ENCODE measurements around the gene PLOD1.
"Not testable (repeated sequence)": the region's sequence is repeated elsewhere in the genome, so short reads cannot be mapped to it uniquely, and the experiment has no call there.

The PLOD1 gene

DNA sequence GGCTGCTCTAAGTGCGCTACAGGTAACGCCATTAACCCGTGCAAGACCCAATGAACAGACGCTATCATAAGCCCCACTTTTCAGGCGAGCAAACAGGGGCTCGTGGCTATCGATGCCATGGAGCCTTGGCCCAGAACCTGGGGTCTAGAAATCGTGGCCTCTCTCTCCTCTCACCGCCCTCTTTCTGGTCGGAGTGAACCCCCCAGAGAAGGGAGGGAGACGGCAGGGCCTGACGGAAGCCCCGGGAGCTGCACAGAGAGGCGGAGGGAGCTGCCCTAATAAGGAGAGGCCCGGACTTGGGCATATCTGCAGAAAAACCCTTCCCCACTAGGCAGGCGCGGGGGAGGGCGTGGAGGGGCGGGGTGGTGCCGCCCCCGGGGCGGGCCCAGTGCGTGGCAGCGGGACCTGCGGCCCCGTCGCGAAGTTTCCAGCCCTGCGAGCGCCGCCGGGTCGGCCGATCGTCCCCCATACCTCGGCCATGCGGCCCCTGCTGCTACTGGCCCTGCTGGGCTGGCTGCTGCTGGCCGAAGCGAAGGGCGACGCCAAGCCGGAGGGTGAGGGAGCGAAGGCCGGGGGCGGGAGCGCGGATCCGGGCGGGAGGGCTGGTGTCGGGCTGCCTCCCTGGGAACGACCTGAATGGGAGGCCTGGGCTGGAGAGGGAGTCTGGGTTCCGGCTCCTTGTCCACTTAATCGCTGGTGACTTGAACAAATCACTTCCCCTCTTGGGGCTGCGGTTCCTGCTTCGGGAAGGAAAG, at the start of gene PLOD1:
TSS of gene PLOD1 (plus strand) at position 416 of the 755 bp plus-strand sequence. CDS start at position 479, 63 bp downstream.
- peak; percentile 32 for DNase-seq

DNA sequence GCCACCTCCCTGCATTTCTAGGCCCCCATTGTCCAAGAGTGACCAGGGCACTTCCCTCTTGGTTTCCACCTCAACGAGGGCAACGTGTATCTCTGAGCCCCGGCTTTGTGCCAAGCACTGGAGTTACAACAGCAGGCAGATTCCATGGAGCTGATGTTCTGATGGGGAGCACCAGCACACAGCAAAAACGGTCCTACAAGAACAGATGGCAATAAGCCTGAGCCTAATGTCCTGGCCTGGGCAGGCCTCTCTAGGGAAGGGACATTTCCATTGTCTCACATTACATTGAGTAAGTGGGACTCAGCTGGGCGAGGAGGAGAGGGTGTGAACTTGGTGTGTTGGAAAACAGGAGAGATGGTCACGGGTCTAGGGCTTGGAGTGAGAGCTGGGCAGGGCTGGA, 48.6 kb upstream of the PLOD1 start:
- DNase-seq = peak; percentile 53

DNA sequence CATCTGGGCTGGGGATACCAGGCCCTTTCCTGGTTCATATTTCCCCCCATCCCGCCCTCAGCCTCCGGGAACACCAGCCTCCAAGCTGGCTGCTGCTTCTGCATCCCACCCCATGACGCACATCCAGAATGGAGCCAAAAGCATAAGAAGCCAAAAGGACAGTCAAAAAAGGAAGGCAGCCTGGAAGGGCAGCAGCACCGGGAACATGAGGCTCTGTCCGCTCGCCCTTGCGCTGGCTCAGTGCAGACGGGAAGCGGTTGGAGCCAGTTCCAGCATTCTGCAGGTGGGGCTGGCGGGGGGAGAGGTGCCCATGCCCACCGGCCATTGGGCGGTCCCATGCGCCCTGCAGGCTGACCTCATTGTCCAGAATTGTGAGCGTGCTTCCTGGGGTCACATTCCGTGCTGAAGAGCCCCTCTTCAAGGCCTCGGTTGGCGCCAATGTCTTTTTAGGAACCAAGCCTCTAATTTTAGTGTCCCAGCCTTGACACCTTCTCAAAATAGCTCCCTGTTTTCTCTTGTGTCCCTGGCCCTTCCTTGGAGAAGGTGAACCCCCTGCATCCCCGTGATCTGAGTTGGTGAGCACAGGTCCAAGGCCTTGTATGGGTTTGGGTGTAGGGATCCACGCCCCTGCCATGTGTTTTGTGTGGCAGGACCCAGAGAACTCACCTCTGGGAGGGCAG, 47.4 kb upstream of the PLOD1 start:
- no peak for DNase-seq

DNA sequence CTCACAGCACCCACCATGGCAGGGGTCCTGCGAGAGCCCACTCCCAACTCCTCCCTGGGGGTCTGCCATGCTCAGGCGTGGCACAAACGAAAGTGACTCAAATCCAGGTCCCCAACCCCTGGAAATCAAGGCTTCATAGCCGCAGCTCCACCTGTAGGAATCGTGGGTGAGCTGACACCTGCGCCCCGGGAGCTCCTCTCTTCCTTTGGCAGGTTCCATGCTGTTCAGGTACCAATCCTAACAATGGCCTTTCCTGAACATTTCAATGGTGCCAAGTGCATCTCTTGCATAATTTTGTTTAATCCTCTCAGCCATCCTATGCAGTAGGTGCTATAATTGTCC, 46.9 kb upstream of the PLOD1 start:
- no peak for DNase-seq

DNA sequence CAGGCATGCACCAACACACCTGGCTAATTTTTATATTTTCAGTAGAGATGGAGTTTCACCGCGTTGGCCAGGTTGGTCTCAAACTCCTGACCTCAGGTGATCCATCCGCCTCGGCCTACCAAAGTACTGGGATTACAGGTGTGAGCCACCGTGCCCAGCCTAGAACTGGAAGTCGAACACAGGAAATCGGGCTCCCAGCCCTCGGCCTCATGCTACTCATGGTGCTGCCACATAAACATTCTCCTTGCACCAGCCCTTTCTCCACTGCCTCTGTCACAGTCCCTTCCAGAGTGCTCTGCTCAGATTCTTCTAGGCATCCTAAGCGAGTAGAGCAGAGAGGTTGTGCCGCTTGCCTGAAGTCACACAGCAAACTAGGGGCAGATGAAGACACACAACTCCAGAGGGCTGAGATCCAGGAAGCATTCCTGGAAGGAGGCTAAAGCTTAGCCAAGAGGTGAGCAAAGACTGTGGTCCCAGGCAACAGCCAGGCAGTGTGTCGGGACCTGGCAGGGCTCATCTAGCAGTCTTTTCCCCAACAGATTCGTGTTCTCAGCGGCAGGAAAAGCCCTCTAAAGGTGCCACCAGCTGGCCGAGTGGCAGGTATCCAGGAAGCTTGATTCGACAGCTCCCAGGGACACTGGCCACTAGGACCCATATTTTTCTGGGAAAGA, 46.2 kb upstream of the PLOD1 start:
- no peak for DNase-seq

DNA sequence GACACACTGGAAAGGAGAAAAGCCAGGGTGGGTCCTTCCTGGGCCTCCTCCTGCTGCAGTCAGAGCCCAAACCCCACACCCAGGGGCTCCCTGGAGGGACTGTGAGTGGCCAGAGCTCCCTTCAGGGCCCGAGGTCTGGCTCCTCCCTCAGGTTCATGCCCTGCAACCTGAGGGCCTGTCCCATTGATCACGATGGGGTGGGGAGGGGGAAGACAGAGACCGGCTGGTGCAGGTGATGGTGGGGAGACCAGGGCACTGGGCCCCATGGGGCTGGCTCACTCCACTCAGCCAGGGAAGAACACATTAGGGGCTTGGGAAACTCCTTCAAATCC, 45.7 kb upstream of the PLOD1 start:
- no peak for DNase-seq

DNA sequence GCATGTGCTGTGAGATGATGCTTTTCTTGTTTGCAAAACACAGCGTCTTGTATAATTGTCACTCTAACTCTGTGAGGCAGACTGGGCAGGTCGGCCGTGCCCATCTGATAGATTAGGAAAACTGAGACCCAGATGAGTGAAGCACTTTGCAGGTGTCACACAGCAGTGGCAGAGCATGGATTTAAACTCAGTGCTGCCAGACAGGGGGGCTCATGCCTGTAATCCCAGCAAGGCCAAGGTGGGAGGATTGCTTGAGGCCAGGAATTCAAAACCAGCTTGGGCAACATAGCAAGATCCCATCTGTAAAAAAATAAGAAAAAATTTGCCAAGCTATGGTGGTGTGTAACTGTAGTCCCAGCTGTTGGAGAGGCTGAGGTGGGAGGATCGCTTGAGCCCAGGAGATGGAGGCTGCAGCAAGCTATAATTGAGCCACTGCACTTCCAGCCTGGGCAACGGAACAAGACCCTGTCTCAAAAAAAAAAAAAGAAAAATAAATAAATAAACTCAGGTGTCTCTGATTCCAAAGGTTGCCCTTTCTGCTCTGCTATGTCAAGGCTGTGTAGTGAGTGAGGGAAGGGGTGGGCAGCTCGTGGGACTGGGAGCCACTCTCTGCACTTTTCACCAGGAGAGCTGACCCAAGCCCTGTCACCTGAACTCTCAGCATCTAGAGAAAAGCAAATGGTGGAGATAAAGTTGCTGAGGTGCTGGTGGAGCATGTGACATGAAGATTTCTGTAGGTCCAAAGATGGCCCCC, 42.9 kb upstream of the PLOD1 start:
- DNase-seq = no peak

DNA sequence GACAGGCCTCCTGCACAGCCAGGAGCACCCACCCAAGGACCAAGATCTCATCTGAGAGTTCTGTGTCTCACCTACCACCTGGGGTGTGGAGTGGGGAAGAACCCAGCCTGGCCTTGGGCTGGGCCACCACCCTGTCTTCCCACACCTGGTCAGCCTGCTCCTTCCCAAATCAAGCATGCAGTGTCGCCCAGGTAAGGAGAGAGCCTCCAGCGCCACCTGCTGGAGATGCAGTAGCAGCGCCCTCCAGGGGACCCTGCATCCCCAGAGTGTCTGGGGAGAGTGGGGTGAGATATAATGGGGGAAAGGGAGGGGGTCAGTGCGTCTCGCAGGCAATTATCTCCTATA, 40.6 kb upstream of the PLOD1 start:
- DNase-seq = no peak

DNA sequence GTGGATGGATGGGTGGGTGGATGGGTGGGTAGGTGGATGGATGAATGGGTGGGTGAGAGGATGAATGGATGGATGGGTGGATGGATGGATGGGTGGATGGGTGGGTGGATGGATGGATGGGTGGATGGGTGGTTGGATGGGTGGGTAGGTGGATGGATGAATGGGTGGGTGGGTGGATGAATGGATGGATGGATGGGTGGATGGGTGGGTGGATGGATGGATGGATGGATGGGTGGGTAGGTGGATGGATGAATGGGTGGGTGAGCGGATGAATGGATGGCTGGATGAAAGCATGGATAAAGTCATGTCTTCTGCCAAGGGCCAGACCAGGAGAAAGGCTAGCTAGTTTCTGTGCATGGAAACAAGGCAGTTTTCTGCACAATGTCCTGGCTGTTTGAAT, 40.0 kb upstream of the PLOD1 start:
- DNase-seq = not testable (repeated sequence)

DNA sequence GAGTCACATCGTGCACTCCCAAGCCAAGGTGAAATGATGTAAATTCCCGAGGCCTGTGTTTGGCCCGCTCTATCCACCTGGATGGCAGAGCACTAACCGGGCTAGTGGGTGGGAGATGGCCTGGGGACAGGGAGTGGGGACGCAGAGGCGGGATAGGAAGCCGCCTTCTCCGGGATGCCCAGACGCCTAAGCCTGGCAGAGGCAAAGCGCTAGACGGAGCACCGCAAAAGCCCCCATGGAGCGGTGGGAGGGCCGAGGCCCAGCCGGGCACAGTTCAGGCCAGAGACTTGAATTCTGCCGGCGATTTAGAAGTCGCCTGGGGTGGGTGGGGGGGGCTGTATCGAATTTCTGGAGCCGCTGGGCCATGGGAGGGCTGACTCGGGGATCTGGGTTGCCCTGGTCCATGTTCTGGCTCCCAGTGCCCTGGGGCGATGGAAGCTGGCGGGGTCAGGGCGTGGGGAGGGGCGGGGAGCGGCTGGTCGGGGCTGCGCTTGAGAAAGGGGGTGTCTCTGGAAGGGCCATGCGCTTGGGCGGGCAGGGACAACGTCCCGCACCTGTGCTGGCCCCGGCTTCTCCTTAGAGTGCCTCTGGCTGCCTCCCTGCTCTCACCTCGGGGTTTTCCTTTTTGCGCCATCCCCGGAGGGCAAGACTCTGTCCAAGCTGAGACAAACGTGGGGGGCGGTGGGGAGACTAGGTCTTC, 36.3 kb upstream of the PLOD1 start:
- no peak for DNase-seq

DNA sequence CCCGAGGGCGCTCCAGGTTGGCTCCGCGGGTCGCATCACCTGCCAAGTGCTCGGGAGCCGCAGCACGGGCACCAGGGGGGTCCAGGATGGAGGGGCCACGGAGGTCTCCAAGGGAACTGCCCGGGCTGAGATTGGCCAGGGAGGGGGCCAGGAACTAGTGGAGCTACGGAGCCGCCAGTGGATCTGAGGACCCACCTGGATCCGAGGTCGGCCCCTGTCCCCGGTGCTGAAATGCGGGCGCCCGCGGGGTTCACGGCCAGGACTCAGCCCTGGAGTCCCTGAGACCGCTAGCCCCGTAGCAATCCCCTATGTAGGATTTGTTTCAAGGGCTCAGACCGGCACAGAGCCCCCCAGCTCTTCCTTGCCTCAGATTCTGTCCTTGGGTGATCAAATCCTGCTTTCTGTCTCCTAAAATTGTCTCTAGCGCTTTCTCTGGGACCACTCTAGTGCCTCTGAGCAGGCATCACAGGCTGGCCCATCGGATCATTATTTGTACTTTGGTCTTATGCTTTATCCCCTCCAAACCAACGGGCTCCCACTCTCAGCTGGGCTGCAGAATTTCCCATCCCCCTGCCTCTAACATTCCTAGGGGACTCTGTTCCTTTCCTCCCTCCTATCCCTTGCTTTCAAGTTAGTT, 35.6 kb upstream of the PLOD1 start:
- no peak for DNase-seq

DNA sequence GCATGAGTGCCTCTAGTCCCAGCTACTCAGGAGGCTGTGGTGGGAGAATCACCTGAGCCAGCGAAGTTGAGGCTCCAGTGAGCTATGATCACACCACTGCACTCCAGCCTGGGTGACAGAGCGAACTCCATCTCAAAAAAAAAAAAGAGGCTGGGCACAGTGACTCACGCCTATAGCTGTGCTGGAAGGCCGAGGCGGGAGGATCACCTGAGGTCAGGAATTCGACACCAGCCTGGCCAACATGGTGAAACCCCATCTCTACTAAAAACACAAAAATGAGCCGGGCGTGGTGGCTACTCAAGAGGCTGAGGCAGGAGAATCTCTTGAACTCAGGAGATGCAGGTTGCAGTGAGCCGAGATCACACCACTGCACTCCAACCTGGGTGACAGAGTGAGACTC, 33.1 kb upstream of the PLOD1 start:
- DNase-seq = not testable (repeated sequence)

DNA sequence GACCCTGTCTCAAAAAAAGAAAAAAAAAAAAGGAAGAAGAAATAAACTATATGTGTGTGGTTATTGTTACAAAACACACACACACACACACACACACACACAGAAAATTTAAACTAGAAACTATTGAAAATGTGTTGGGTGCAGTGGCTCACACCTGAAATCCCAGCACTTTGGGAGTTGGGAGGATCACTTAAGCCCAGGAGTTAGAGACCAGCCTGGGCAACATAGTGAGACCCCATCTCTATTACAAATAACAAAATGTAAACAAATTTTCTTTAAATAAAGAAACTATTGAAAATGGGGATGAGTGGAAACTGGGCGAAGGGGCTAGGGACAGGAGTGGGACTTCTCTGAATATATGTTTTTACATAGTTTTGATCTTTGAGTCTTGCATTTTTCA, 31.3 kb upstream of the PLOD1 start:
- DNase-seq = no peak

DNA sequence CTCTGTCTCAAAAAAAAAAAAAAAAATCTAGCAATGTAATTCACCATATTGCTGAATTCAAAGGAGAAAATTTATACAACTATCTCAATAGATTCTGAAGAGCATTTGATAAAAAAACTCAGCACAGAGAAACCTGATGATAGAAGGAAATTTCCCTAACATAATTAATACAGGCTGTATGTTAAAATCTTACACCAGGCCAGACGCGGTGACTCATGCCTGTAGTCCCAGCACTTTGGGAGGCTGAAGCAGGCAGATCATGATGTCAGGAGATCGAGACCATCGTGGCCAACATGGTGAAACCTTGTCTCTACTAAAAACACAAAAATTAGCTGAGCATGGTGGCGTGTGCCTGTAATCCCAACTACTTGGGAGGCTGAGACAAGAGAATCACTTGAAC, 30.4 kb upstream of the PLOD1 start:
- not testable (repeated sequence) for DNase-seq

DNA sequence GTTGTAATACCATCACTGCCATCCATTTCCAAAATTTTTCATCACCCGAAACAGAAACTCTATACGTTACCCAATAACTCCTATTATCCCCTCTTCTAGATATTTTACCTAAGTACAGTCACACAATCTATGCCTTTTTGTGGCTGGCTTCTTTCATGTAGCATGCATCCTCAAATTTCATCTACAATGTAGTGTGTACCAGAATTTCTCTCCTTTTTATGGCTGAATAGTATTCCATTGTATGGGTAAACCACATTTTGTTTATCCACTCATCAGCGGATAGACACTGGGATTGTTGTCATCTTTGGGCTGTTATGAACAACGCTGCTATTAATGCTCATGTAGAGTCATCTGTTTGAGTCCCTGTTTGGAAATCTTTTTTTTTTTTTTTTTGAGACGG, 29.5 kb upstream of the PLOD1 start:
- DNase-seq = no peak

DNA sequence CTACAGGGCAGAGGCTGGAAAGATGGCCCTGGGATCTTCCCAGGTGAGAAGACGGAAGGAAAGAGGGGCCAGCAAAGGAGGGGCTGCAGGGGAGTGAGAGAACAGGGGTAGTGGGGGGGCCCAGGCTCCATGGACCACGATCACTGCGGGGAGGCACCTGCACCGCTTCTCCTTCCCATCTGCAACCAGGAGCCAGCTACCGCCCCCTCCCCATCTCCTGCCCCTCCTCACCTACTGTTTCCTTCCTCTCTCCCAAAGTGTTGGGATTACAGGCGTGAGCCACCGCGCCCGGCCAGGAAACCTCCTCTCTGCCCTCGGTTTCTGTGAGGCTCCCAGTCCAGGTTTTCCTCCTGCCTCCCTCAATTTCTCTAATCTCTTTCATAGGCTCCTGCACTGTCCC, 27.6 kb upstream of the PLOD1 start:
- DNase-seq = no peak

DNA sequence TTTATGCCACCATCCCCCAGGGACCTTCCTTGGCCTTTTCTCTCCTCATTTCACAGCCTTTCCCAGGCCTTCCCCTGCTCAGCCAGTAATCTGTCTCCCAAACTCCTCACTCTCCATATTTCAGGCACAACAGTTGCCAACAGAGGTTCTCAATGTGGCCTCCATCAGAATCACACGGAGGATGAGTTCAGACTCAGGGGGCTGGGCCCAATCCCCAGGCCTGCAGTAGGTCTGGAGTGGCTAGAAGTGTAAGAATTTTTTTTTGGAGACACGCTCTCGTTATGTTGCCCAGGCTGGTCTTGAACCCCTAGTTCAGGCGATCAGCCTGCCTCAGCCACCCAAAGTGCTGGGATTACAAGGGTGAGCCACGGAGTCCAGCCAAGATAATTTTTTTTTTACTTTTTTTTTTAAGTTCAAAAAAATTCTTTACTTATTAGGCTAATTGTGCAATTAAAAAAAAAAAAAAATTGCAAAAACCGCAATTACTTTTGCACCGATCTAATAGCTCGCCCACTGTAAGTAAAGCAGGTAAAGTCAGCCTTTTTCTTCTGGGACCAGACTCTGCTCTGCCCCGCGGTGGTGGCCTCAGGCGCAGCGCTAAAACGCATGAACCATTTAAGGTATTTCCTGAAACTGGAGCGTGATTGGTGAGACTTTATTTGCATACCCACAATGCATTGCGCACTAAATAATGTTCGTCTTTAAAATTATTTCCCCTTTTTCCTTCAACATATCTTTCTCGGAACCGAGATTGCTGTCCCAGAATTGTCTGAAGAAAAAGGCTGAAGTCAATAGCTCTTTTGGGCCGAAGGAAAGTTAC, 27.0 kb upstream of the PLOD1 start:
- peak; percentile 80 for DNase-seq

DNA sequence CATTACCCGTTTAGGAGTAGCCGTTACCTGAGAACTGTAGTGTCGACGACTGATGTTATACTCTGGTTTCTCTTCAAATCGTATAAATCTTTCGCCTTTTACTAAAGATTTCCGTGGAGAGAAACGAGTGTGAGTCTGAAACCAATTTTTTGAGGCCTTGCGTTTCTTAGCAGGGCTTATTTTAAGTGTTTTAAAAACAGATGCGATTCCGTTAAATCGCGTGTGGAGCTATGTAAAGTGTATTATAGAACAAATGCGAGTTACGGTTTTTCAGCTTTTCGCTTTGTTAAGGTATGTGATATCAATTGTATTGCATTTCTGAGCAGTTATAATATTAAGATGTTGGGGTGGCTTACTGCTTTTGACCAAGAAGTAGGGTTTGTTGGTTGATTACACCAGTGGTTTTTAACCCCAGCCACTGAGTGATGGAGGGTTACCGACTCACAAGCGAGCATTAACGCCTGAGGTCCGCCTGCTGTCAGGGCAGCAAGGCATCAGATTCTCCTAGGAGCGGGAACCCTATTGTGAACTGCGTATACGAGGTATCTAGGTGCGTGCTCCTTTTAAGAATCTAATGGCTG, 26.3 kb upstream of the PLOD1 start:
- peak; percentile 94 for DNase-seq

DNA sequence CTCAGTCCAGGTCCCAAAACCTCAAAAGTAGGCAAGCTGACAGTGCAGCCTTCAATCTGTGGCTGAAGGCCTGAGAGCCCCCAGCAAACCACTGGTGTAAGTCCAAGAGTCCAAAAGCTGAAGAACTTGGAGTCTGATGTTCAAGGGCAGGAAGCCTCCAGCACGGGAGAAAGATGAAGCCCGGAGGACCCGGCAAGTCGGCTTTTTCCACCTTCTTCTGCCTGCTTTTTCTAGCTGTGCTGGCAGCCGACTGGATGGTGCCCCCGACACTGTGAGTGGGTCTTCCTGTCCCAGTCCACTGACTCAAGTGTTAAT, 23.6 kb upstream of the PLOD1 start:
- not testable (repeated sequence) for DNase-seq

DNA sequence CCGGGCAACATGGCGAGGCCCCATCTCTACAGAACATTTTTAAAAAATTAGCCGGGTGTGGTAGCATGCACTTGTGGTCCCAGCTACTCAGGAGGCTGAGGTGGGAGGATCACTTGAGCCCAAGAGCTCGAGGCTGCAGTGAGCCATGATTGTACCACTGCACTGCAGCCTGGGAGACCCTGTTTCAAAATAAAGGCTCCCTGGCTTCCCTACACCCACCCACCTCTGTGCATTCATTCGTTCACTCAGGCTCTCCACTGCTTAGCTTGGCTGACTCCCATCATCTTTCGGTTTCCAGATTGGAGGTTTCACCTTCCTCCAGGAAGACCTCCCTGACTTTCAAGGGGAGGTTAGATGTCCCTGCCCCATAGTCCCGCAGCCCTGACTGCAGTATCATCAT, 22.5 kb upstream of the PLOD1 start:
- DNase-seq = no peak

DNA sequence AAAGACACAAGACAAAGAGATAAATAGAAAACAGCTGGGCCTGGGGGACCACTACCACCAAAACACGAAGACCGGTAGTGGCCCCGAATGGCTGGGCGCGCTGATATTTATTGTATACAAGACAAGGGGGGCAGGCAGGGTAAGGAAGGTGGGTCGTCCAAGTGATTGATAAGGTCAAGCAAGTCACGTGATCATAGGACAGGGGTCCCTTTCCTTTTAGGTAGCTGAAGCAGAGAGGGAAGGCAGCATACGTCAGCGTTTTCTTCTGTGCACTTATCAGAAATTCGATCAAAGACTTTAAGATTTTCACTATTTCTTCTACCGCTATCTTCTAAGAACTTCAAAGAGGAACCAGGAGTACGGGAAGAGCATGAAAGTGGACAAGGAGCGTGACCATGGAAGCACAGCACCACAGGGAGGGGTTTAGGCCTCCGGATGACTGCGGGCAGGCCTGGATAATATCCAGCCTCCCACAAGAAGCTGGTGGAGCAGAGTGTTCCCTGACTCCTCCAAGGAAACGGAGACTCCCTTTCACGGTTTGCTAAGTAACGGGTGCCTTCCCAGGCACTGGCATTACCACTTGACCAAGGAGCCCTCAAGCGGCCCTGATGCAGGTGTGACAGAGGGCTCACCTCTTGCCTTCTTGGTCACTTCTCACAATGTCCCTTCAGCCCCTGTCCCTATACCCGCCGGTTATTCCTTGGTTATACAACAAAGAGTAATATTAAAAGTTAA, 21.9 kb upstream of the PLOD1 start:
- DNase-seq = not testable (repeated sequence)

All from NCI-H524 treated with DMSO at 0.1 percent for 48 hours (cell line).